Choroid plexus epithelial cell (primary cell): ENCODE measurements around the gene ANKRD39.

ENCODE experiments used
- DNase-seq: peaks from one replicate; pipeline ENCODE4 v3.0.0-alpha.2; 2010; ENCODE audit warnings: low read depth
- H3K4me3 ChIP-seq: 2 replicates; pipeline ENCODE4 v1.5.1; 2011; ENCODE audit warnings: low read depth, mild to moderate bottlenecking, control low read depth, low read length, moderate library complexity
- TF ChIP-seq, protein P1 (sequence below): conservative IDR thresholded peaks from 2 replicates; pipeline ENCODE4 v1.5.1; 2011; ENCODE audit warnings: low read depth, mild to moderate bottlenecking, control low read depth, inconsistent platforms, low read length, moderate library complexity

The ANKRD39 gene

GRCh38 chr2:96898641-96899412 lies 41.0 kb upstream of the ANKRD39 start:
- no peak for DNase-seq
- no peak overlapping the region for H3K4me3 ChIP-seq
- TF ChIP-seq, protein P1, sequence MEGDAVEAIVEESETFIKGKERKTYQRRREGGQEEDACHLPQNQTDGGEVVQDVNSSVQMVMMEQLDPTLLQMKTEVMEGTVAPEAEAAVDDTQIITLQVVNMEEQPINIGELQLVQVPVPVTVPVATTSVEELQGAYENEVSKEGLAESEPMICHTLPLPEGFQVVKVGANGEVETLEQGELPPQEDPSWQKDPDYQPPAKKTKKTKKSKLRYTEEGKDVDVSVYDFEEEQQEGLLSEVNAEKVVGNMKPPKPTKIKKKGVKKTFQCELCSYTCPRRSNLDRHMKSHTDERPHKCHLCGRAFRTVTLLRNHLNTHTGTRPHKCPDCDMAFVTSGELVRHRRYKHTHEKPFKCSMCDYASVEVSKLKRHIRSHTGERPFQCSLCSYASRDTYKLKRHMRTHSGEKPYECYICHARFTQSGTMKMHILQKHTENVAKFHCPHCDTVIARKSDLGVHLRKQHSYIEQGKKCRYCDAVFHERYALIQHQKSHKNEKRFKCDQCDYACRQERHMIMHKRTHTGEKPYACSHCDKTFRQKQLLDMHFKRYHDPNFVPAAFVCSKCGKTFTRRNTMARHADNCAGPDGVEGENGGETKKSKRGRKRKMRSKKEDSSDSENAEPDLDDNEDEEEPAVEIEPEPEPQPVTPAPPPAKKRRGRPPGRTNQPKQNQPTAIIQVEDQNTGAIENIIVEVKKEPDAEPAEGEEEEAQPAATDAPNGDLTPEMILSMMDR = no peak

DNA sequence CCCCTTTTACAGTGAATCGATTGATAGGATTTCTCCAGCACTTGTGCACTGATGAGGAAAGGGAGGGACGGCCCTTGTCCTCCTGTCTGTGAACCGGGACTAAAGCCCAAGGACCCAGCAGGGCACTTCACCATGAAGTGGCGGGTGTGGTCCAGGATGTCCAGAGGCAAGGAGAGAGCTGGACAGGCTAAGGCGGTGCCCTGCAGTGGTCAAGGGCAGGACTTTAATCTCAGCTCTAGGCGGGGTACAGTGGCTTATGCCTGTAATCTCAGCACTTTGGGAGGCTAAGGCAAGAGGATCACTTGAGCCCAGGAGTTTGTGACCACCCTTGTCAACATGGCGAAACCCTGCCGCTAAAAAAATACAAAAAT lies 40.3 kb upstream of the ANKRD39 start:
- DNase-seq = no peak
- TF ChIP-seq, protein P1 = no peak
- H3K4me3 ChIP-seq = no peak overlapping the region

DNA sequence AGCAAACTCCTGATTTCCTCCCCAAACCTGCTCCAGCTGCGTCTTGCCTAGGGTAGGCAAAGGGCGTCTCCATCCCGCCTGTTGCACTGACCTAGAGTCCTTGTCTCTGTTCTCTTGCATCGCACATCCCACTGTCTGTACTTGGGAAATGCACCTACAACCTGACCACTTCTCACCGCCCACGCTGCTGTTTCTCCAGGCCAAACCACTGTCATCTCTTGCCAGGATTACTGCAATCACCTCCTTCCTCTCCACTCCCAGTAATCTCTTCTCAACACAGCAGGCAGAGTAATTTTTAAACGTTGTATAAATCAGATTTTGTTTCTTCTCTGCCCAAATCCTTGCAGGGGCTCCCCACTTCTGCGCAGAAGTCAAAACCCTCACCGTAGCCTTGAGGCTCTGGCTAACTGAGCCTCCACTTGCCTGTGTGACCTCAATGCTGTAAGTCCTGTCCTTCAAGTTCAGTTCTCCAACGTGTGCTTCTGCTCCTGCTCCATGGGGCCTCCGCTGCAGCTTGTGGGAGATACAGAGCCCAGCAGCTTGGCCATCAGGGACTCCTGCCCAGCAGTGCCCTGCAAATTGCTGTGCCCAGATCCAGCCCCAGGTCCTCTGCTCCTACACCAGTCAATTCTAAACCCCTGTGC lies 39.8 kb upstream of the ANKRD39 start:
- peak; percentile 61 for DNase-seq
- H3K4me3 ChIP-seq = no peak overlapping the region

DNA sequence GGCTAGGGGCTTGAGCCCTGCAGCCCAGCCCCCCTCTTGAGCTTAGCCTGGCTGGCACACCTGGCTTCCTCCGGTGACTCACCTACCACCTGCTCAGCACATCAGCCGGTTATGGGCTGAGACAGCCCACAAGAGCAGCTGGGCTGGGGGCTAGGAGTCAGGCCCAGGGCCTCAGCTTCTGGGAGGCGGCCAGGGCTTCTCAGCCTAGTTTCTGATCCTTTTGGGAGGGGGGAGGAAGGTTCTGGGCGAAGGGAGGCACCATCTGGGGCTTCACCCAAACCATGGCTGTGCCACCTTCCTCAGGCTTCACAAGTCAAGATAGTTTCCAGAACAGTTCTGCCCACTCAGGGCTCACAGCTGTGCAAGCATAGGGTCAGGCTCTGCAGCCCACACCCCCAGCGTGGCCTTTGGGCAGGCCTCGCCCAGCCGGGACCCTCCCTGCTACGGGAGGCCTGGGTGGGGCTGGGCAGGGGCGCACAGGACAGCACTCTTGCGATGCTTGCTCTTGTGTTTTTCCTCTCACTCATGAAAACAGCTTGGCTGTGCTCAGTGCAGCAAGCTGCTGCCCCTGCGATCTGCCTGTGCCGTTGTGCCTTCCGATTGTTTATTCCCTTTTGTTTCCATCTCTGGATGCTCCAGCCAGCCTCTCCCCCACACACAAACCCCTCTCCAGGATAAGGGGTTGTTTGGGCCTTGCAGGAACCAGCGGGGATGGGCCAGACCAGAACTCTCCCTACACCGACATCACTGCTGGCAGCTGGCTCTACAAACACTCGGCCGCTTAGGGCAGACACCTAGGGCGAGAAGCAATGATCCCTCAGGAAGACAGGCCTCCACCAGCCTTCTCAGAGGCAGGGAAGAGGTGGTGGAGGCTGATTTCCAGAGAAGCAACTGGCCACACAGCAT lies 38.2 kb upstream of the ANKRD39 start:
- TF ChIP-seq, protein P1 = no peak
- no peak overlapping the region for H3K4me3 ChIP-seq
- no peak for DNase-seq

More for the DNA sequence above, 39.8 kb upstream of the ANKRD39 start:
- TF ChIP-seq, protein P1 = no peak

- no peak overlapping the region for H3K4me3 ChIP-seq
- DNase-seq = no peak
- TF ChIP-seq, protein P1 = no peak
Observed at GRCh38 chr2:96895032-96895745, 37.4 kb upstream of the ANKRD39 start.

GRCh38 chr2:96894151-96894531 lies 36.3 kb upstream of the ANKRD39 start:
- DNase-seq = no peak
- TF ChIP-seq, protein P1 = no peak
- H3K4me3 ChIP-seq = no peak overlapping the region
